Colon (tissue), 2 donors: ENCODE results near the gene GGACT.
"Not testable (repeated sequence)": the region's sequence is repeated elsewhere in the genome, so short reads cannot be mapped to it uniquely, and the experiment has no call there.

Source experiments
- FAIRE-seq: peaks from 2 replicates; lab custom pipeline; 2012; peaks lifted over from hg19 to GRCh38; lab: Jason Lieb, UNC
- donor health status: control.
- donor health status: control.

The GGACT gene

DNA sequence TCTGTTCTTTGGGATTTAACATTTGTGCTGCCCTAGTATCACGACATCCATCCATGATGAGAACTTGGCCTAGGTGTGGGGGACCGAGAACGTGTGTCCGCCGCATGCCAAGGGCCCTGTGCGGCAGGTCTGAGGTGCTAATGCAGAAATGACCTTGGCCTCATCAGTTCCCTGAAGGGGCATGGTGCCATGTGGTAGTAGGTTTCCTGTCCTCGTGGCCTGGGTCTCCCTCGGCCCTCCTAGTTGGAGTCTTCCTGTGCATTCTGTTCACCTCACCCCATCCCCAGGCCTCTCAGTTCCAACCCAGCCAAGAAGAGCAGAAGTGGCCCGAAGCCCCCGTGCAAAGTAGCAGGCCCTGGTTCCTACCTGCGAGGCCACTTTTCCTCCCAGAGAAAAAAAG lies 59.8 kb downstream of the GGACT start:
- no peak for FAIRE-seq

DNA sequence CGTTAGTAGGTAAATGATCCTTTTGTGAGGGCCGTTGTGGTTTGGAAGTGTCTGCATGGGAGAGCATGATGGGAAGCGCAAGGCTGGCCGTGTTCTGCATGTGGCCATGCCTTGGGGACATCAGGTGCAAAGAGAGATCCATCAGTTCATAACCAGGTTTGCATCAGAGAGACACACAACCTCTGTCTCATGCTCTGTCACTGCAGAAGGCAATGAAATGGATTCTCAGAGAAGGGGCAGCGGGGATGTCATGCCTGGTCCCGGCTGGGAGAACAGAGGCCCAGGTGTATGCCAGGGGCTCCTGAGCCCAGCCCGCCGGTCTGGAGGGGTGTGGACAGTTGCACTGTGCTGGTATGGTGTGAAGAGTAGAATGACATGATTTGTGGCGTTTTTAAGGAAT lies 60.2 kb downstream of the GGACT start:
- FAIRE-seq: no peak

DNA sequence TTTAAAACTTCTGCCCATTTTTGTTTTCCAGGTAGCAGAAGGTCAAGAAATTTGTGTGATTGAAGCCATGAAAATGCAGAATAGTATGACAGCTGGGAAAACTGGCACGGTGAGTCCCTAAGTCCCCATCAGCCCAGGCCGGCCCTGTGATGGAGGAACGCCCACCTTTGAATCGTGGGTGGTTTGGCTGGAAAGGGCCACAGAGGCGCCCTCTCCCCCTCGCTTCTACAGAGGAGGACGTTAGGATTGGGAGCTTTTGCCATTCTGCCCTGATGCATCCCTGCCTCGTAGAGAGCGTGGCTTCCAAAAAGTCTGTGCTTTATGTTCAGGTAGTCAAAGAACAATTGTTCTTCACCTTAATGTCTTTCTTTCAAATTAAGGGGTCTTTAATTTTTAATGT lies 60.9 kb downstream of the GGACT start:
- no peak for FAIRE-seq

- FAIRE-seq: no peak
These were observed 62.1 kb downstream of the GGACT start for GRCh38 chr13:100526318-100527000.

GRCh38 chr13:100525453-100526317 lies 62.9 kb downstream of the GGACT start:
- no peak for FAIRE-seq

GRCh38 chr13:100524688-100525087 lies 63.9 kb downstream of the GGACT start:
- not testable (repeated sequence) for FAIRE-seq

DNA sequence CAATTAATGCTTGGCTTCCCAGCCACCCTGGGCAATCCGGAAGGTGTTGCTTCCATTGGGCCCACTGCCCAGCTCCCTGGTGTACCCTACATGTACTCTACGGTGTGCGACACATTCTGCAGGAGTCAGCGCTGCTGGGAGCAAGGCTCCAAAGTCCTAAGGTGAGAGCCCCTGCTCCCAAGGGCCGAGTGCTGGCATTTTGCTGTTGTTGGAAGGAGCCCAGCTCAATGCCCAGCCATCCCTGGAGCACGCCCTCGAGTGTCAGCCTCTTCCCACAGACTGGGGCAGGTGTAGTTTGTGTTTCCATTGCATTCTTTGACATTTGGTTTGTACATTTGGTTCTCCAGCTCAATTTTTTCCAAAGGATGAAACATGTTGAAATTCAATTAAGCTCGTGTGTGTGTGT lies 64.6 kb downstream of the GGACT start:
- no peak for FAIRE-seq

DNA sequence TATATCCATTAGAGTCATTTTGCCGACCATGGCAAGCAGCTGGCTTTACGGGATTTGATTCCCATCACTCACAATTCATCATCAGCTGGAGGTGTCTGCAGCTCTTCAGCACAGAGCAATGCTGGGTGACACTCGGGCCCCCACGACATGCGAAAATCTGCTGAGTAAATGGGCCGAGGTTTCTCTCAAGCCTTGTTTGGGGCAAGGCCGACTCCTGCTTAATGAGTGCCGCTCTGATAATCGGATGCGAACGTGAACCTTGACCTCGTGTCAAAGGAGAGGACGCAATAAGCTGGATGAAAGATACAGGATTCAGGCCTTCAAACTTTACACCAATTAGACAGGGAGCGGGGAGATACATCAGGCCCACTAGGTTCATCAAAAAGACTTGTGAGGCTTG lies 65.2 kb downstream of the GGACT start:
- FAIRE-seq: no peak

DNA sequence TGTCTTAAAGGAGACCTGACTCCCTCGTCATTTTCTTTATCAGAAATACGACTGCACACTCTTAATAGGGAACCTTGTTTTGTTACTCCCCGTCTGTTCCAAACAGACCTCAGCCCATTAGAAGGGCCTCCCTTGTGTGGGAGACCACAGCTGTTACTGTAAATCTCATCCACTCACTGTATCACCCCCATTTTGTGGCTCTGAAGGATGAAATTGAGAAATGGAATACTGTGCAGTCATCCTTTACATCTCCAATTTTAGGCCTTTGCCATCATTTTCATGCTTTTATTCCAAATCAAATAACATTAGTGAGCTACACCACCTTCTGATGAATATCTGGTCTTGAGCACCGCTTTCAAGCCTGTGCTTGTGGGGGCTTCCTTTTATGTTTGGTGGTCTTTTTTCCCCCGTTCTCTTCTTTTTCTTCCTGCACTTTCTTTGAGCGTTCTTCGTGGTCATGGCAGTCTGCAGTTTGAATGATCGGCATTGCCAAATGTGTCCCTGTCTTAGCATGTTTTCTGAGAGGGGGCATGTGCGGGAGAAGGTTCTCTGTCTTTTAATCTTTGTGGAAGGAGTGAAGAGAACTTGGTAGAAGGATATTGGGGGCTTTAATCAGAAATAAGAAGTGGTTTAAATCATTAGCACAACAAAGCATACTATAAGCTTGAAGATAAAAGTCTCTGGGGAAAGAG lies 65.8 kb downstream of the GGACT start:
- no peak for FAIRE-seq

DNA sequence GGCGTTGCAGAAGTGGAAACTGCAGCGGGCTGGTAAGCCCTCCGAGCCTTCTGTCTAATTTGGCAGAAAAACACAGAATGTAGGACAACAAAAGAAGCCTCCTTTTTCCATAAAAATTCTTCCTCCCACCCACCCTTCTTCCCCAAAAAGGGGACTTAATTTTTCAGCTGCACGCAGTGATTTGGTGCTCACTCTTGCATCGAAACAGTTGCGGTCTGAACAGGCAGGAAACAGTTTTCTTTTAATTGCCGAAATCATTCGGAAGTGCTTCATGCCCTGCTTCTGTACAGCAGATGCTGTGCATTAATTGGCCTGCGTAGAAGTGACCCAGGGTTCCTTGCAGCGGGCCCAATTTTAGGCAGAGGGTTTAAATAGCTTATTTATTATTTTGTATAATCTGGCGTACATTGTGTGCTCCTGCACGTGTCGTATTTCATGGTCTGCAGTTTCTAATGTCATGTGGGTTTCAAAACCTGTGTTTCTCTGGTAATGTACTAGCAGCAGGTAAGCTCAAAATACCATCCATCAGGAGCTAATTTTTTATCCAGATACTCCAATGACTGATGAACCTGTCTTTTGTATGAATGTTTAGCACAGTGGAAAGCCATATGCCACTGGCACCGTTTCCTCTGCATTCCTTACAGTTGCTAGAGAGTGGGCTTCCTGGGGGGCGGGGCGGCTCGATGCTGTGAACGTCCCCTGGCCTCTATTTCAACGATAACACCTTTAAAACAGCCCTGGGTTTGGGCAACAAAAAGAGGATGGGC lies 66.6 kb downstream of the GGACT start:
- no peak for FAIRE-seq

- FAIRE-seq: no peak
These were observed 67.4 kb downstream of the GGACT start for GRCh38 chr13:100520936-100521850.

GRCh38 chr13:100519626-100520025 lies 69.0 kb downstream of the GGACT start:
- no peak for FAIRE-seq

DNA sequence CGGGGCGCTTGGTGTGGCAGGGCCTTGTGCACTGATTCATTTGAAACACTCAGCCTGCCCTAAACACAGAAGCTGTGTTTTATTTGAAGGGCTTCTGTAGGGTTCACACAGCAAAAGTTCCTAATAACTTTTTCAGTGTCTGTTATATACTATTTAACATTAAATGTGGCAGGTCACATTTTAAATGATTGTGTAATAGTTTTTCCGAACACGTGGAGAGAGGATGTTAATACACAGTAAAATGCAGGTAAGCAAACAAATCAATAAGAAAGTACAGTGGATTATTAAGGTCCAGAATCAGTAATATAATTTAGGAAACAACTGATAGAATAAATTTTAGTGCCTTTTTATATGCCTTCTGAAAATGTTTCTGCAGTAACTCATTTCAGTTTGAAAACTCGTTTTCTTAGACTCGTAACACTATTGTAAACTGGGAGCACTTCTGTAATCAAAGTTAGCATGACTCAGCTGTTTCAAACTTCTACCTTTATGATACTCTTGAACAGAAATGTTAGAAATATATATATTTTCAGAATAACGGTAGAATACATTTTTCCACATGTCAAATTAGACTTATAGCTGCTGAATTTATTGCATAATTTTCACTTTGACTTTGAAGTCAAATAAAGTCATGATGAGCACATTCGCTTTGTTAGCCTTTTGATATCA lies 70.1 kb downstream of the GGACT start:
- FAIRE-seq: no peak

DNA sequence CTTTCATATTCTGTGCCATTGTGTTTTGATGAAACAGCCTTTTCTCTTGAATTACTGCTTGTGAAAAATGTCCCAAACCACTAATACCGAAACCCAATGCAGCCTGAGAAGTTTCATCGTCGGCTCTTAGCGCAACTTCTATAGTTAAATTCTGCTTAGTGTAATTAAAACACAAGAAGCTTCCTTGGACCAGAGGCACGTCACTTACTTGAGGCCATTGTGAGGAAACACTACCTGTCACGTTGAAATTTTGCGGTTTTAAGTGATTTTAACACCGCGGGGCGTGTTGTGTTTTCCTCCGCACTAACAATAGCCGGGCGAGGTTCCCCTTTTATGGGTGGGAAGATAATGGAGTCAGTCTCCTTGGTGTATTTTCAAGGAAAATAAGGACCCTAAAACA lies 70.9 kb downstream of the GGACT start:
- no peak for FAIRE-seq

DNA sequence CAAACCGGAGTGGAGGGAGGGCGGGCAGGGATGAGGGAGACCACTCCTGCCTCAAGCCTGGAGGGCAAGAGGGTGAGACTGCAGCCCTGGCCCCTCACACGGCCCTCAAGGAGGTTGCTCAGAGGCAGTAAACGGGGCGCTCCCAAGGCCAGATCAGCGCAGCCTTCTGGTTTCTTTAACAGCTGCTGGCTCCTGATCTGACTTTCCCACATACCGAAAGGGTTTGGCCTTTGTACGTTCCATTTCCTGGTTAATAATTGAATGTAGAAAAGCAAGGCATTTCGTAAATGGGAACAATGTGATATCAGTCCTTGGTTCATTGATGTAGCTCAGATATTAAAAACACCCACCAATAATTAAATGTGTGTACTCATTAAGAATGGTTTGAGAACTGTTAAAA lies 71.5 kb downstream of the GGACT start:
- FAIRE-seq: no peak

- FAIRE-seq: no peak
These were observed 73.2 kb downstream of the GGACT start for GRCh38 chr13:100515410-100515800.

DNA sequence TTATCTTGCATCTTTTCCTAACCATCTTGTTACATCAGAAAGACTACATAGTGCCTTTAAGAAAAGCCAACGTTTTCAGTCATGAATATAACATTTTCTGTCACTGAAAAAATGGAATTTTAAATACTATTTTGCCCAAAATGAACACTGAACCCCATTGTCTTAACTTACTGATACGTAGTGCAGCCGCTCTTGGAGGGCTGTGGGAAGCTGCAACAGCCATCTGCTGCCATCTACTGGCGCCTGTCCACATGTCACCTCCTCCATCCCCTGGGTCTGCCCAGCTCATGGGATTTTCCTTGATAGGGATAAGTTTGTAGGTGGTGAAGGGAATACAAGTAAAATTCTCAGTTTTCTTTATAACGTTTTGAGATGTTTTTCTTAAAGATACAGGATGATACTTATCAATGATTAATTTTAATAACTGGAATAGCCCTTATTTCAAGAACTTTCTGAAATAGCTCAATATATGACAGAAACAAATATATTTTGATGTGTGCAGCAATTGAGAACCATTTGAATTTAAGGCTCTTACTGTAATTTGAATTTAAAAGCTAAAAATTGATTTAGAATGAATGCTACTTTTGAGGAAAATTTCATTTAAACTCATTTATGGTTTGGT lies 73.7 kb downstream of the GGACT start:
- peak; percentile 70 for FAIRE-seq

DNA sequence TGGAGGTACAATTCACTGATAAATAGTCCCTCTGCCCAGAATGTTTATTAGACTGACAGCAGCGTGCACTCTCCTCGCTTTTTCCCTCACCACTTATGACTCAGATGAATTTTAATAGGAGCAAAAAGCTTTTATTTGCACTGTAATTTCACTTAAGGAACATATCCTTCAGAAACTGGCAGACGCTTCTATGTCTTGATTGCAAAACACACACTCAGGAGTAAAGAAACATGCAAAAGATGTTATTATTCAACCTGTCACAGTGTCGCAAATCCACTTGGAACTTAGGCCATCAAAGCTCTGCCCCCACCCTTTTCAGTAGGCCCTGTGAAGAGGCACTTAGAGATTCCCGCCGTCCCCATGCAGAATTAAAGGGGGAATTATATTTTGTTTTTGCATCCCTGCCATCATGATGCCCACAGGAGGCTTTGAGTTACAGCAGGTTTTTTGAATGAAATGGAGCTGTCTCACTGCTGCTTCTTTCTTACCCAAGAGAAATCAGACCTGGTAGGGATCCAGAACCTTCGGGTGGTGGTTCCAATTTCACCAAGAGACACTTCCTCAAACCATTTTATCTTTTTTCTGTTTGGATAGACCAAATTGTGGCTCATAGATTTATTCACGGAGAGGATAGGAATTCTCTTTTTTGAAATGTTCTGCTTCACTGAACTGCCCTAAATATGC lies 74.5 kb downstream of the GGACT start:
- FAIRE-seq: no peak

DNA sequence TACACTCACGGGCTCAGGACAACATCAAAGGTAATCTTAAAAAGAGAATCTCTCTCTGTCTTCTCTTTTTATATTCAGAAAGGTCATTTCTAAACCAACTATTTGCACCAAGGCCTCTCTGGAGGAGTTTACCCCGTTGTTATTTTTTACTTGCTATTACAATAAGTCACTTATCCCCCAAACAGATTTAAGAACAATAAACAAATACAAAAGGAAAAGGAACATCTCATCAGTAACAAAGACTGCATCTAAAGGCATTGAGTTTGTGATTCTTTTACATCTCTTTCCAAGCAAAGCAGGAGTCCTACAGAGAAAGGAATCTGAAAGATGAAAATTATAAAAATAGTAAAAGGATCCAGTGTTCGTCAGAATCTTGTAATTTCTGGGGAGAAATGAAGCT lies 75.4 kb downstream of the GGACT start:
- FAIRE-seq: no peak

GRCh38 chr13:100512422-100512821 lies 76.2 kb downstream of the GGACT start:
- no peak for FAIRE-seq
